Activated CD4-positive, alpha-beta T cell treated with anti-CD3 and anti-CD28 coated beads, Interleukin-10, Interleukin-2, amounts not matched to agents 100 ng/mL and 50 ng/mL, durations not matched to agents 16 hours and 8 hours (primary cell): ENCODE data around the gene BIRC2.
"Not testable (repeated sequence)": the region's sequence is repeated elsewhere in the genome, so short reads cannot be mapped to it uniquely, and the experiment has no call there.

ENCODE experiments used
- DNase-seq: peaks from one replicate; pipeline ENCODE4 v3.0.0-alpha.2; 2020

BIRC2 gene

GRCh38 chr11:102323542-102324251 lies 23.3 kb upstream of the BIRC2 start:
- no peak for DNase-seq

GRCh38 chr11:102325088-102325487 lies 21.9 kb upstream of the BIRC2 start:
- no peak for DNase-seq

GRCh38 chr11:102328748-102329147 lies 18.3 kb upstream of the BIRC2 start:
- no peak for DNase-seq

GRCh38 chr11:102330231-102330630 lies 16.8 kb upstream of the BIRC2 start:
- no peak for DNase-seq

- DNase-seq = no peak
These were observed 15.7 kb upstream of the BIRC2 start for GRCh38 chr11:102331341-102331740.

- no peak for DNase-seq
These were observed 14.4 kb upstream of the BIRC2 start for GRCh38 chr11:102332611-102332994.

GRCh38 chr11:102338479-102339010 lies 8.5 kb upstream of the BIRC2 start:
- no peak for DNase-seq

- DNase-seq = not testable (repeated sequence)
These were observed 5.7 kb upstream of the BIRC2 start for GRCh38 chr11:102341311-102341710.

GRCh38 chr11:102341844-102342318 lies 5.1 kb upstream of the BIRC2 start:
- DNase-seq = peak; percentile 78

GRCh38 chr11:102343809-102344208 lies 3.2 kb upstream of the BIRC2 start:
- no peak for DNase-seq

GRCh38 chr11:102345904-102346303 lies 1.1 kb upstream of the BIRC2 start:
- DNase-seq = peak; percentile 53

GRCh38 chr11:102346456-102346747 lies 612 bp upstream of the BIRC2 start:
- no peak for DNase-seq

- peak; percentile 49 for DNase-seq
These were observed 702 bp downstream of the BIRC2 start for GRCh38 chr11:102347462-102348370.

- DNase-seq = no peak
These were observed 10.1 kb downstream of the BIRC2 start for GRCh38 chr11:102357116-102357515.

GRCh38 chr11:102359372-102359771 lies 12.4 kb downstream of the BIRC2 start:
- DNase-seq = no peak

- DNase-seq = no peak
These were observed 13.7 kb downstream of the BIRC2 start for GRCh38 chr11:102360681-102361080.

- DNase-seq = no peak
These were observed 14.3 kb downstream of the BIRC2 start for GRCh38 chr11:102361086-102362031.

- no peak for DNase-seq
These were observed 18.0 kb downstream of the BIRC2 start for GRCh38 chr11:102364991-102365390.

GRCh38 chr11:102367364-102367763 lies 20.4 kb downstream of the BIRC2 start:
- peak; percentile 17 for DNase-seq

GRCh38 chr11:102368472-102368871 lies 21.5 kb downstream of the BIRC2 start:
- peak; percentile 70 for DNase-seq

GRCh38 chr11:102374633-102375424 lies 27.8 kb downstream of the BIRC2 start:
- DNase-seq = not testable (repeated sequence)
